Astrocyte of the cerebellum (primary cell): ENCODE data around the gene FMN2.

Source experiments
- DNase-seq: peaks from one replicate; pipeline ENCODE4 v3.0.0-alpha.2; 2011; ENCODE audit warnings: low read depth
- H3K4me3 ChIP-seq: 2 replicates; pipeline ENCODE4 v1.5.1; 2011; ENCODE audit warnings: mild to moderate bottlenecking, low read depth, low read length, moderate library complexity
- in situ Hi-C: cut with HindIII; loops from 2 replicates; pipeline ENCODE4 v1.10.0; 2017; ENCODE audit warnings: low sequenced_read_pairs
- TF ChIP-seq, protein P1 (sequence below): IDR thresholded peaks from 2 replicates; pipeline ENCODE4 v1.5.1; 2012; ENCODE audit warnings: low read length, low read depth, moderate library complexity, mild to moderate bottlenecking; ENCODE audit errors: missing control alignments

Gene FMN2

DNA sequence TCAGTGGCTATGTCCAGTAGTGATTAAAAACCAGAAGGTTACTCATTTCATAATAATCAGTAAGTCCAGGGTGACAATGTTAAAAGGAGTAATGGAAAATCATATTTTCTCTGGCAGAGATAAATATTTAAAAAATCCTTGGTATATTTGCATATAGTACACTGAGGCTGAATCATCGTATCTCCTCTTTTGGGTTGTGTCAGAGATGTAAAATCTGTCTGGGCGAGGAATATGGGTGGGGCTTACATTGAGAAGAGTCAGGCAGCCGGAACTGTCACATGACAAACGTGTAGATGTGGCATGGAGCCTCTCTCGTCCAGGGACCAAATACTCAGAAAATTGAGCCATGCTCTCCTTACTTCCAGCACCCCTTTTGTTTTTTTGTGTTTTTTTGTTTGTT lies 120.9 kb downstream of the FMN2 start:
- DNase-seq: no peak
- H3K4me3 ChIP-seq: no peak overlapping the region
- in situ Hi-C loops: no loop called here
- TF ChIP-seq, protein P1, sequence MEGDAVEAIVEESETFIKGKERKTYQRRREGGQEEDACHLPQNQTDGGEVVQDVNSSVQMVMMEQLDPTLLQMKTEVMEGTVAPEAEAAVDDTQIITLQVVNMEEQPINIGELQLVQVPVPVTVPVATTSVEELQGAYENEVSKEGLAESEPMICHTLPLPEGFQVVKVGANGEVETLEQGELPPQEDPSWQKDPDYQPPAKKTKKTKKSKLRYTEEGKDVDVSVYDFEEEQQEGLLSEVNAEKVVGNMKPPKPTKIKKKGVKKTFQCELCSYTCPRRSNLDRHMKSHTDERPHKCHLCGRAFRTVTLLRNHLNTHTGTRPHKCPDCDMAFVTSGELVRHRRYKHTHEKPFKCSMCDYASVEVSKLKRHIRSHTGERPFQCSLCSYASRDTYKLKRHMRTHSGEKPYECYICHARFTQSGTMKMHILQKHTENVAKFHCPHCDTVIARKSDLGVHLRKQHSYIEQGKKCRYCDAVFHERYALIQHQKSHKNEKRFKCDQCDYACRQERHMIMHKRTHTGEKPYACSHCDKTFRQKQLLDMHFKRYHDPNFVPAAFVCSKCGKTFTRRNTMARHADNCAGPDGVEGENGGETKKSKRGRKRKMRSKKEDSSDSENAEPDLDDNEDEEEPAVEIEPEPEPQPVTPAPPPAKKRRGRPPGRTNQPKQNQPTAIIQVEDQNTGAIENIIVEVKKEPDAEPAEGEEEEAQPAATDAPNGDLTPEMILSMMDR: no peak

DNA sequence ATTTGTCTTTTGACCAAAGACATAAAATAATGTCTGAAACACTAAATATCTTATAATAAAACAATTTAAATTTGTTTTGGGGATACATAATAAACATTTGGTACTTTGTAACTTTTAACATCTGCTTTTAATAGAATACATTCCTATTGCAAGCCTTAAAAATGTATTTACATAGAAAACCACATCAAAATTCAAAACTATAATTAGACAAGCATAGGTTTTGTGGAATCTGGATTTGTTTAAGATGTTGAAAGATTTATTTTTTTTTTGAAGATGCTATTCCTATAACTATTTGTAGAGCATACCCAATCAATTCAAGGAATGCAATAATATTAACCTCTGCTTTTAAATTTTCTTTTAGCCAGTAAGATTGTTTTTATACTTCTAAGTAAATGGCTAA lies 125.7 kb downstream of the FMN2 start:
- no peak overlapping the region for H3K4me3 ChIP-seq
- in situ Hi-C loops: no loop called here
- TF ChIP-seq, protein P1: no peak
- no peak for DNase-seq

DNA sequence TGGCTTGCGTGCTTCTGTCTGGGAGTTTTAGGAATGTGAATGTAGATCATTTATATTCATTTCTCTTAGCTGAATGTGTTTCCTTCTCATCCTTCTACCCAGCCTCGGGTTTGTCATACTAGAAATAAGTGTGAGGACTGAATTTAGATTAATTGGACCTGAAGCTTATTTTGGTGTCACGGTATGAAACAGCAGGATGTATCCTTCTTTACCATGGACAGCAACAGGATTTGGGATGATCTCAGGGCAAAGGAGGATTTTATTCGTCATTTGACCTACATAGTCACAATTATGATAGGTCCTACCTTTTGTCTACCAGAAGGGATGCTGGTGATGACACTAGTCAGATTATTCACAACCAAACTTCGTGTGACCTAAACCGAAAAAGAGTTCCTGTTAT lies 127.4 kb downstream of the FMN2 start:
- H3K4me3 ChIP-seq: no peak overlapping the region
- TF ChIP-seq, protein P1: no peak
- in situ Hi-C loops: no loop called here
- DNase-seq: no peak

DNA sequence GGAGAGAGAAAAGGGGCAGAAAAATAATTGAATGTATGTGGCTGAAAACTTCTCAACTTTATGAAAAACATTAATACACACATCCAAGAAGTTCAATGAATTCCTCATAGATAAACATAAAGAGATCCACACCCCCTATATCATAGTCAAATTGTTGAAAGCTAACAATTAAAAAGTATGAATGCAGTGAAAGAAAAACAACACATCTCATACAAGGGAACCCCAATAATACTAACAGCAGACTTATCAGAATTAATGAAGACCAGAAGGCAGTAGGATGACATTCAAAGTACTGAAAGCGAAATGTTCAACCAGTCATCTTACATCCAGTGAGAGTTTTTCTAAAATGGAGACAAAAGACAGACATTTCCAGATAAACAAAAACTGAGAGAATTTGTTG lies 134.4 kb downstream of the FMN2 start:
- no peak overlapping the region for H3K4me3 ChIP-seq
- TF ChIP-seq, protein P1: no peak
- in situ Hi-C loops: no loop called here
- DNase-seq: no peak

DNA sequence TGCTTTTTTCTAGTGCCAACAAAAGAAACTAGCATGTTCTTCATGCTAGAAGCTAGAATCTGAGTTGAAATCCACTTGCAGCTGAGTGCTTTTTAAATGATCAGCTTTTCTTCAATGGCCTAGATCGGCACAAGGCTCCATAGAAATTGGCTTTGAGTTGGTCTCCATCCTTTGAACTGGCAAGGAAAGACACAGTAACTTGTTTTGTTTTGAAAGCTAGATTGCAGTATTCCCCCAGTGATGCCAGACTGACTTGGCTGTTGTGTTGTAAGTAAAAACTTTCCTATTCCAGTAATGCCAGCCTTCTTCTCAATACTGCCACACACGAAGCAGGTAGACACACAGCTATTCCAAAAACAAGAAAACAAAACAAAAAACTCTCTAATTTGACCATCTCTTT lies 139.1 kb downstream of the FMN2 start:
- H3K4me3 ChIP-seq: no peak overlapping the region
- no peak for DNase-seq
- in situ Hi-C loops: no loop called here
- TF ChIP-seq, protein P1: no peak

DNA sequence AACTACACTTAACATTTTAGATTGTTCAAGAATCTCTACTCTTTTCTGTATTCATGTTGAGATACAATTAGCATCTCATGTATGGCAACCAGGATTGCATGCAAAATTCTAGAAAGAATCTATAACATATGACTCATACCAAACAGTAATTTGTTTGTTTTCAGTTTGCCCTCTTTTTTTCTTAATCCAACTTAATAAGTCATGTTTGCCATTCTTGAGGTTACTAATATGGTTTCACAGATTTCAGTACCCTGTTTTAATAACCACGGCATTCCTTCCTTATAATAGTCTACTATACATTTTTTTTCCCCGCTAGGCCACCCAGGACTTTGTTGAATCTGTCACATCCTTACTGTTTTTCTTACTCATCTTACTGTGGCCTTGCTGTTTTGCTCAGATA lies 140.8 kb downstream of the FMN2 start:
- in situ Hi-C loops: no loop called here
- DNase-seq: peak; percentile 56
- no peak overlapping the region for H3K4me3 ChIP-seq
- TF ChIP-seq, protein P1: no peak
